Stimulated activated CD8-positive, alpha-beta memory T cell treated with anti-CD3 and anti-CD28 coated beads, Interleukin-12 subunit alpha, Interleukin-12 subunit beta, amount 100 ng/mL, for 24 hours (primary cell): ENCODE results near the gene NINJ2.

Experiments used
- DNase-seq: peaks from one replicate; pipeline ENCODE4 v3.0.0-alpha.2; 2020; ENCODE audit errors: extremely low read depth

The NINJ2 gene

DNA sequence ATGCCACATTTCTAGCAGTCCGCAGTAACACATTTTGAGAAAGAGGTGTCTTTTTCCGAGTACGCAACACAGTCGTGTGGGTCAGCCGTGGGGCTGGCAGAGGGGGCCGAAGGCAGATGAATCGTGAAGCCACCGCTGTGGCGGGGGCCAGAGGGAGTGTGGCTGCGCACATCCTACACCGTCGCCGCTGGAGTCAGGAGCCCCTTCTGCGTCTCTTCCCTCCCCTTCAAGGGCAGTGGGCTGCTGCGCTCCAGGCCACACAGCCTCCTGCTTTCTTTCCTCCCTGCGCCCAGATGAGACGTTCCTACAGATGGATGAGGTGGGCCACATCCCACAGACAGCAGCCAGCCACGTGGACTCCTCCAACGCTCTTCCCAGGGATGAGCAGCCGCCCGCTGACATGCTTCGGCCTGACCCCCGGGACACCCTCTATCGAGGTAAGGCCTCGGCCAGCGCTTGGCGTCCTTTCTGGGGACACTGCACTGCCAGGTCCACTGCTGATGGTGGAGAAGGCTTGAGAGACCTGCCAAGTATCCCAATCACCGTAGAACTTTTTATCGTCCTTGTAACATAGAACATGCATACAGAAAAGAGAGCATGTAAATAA, 113.7 kb downstream of the NINJ2 start:
- DNase-seq = no peak

DNA sequence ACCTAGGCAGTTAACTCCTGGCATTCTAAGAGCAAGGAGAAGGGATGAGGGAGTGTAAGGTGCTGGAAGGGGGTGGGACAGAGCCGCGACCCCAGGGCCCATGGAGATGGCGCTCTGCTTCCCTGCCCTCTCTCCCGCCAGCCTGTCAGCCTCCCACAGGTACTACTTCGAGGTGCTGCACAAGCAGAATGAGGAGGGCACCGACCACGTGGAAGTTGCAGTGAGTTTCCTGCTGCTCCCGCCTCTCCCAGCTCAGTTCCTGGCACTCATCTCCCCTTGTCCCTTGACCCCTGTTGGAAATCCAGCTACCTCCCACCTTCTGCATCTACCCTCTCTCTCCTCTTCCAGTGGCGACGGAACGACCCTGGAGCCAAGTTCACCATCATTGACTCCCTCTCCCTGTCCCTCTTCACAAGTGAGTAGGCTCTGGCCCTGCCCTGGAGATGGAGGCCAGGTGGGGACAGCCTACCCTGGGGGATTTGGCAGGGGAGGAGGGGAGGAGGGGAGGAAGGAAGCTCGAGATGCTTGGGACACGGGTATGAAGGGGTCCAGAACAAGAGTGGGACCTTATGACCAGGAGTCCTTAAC, 115.3 kb downstream of the NINJ2 start:
- DNase-seq = no peak

DNA sequence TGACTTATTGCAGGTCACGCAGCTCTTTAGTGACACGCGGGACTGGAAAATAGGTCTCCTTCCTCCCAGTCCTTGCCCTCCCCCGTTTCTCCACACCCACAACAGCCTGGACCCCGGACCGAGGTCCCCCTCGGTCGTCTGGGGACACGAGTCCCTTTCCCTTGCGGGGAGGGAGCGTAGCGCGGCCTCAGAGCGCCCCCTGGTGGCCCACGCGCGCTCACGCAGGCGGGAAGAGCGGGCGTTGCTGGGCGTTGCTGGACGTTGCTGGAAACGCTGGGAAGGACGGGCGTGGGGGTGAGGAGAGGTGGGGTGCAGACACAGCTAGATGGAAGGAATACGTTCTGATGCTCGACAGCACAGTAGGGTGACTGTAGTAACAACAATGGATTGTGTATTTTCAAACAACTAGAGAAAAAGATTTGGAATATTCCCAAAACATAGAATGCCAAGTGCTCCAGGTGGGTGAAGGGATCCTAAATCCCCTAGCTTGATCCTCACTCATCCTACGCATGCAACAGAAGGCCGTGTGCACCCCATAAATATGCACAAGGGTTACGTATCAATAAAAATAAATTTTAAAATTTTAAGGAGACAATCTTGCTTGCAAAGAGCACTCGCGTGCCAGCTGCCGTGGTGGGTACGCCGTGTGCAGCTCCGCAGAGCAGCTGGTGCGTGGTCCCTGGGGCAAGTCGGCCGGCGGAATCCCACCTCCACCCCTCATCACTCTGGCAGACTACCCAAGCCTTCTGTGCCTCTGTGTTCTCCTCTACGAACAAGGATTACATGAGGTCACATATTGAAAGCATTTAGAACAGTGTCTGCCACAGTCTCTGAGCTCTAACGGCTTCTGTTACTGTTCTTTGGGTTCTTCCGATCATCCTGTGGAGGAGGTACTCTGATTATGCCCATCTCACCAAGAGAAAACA, 116.1 kb downstream of the NINJ2 start:
- DNase-seq = peak; percentile 25

DNA sequence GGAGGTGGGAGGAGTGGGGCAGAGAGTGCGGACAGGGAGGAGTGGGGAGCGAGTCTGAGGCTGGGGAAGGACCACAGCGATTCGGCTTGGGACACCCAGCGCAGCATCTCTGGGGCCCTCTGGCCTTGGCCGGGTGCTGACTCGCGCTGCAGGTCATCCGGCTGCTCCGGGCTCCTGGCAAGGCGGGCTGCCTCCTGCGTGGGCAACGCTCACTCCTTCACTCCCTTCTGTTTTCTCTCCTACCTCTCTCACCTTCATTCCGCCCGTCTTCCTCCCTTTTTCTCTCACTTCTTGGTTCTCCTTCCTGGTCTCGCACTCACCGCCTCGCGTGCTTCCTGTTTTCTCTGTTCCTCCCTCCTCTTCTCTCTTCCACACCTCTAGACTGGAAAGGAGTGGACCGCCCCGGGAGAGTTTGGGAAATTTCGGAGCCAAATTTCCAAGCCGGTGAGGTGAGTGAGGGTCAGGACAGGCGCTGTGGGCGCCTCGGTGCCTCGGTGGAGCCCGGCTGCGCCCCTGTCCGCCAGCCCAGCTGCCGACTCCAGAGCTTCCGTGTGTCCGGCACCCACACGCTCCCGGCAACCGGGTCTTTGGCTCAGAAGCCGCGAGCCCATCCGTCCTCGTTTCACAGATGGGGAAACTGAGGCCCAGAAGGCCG, 116.9 kb downstream of the NINJ2 start:
- no peak for DNase-seq

DNA sequence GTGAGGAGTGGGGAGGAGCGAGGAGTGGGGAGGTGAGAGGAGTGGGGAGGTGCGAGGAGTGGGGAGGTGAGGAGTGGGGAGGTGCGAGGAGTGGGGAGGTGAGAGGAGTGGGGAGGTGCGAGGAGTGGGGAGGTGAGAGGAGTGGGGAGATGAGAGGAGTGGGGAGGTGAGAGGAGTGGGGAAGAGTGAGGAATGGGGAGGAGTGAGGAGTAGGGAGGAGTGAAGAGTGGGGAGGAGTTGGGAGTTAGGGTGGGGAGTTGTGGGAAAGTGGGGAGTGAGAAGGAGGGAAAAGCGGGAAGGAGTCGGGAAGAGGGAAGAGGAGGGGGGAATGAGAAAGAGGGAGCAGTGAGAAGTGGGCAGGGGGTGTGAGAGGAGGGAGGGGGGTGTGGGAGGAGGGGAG, 117.4 kb downstream of the NINJ2 start:
- DNase-seq = no peak

DNA sequence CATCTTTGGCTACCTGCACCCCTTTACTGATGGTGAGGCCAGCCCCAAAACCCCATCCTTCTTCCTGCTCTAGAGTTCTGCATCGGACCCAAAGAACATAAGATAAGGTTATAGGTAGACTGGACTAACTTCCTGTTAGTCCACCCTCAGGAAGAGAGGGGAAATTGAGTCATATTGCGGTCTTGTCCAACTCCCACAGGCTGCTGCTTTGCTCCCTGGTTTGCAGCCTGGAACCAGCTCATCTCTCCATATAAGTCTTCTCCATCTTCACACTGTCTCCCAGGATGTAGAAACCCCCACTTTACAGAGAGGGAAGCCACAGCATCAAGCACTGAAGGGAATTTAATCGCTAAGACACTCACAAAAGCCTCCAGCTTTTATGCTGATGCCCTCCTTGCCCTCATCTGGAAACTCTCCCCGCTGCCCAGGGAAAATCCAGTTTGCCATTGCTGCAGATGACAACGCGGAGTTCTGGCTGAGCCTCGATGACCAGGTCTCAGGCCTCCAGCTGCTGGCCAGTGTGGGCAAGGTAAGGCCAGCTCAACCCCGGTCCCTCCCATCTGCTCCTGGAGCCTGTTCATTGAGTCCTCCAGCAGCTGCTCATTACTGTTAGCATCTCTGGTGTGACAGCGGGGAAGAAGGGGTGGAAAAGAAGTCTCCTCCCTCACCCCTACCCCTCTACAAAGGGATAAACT, 118.2 kb downstream of the NINJ2 start:
- no peak for DNase-seq

DNA sequence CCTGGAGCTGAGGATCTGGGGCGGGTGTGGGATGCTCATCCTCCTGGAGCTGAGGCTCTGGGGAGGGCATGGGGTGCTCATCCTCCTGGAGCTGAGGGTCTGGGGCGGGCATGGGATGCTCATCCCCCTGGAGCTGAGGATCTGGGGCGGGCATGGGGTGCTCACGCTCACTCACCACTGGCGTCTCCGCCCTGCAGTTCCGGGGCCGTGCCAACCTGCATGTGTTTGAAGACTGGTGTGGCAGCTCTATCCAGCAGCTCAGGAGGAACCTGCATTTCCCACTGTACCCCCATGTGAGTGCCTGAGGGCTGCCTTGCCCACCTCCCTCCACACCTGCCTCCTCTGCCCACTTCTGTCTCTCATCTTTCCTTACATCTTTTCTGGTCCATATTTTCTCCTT, 119.1 kb downstream of the NINJ2 start:
- no peak for DNase-seq

DNA sequence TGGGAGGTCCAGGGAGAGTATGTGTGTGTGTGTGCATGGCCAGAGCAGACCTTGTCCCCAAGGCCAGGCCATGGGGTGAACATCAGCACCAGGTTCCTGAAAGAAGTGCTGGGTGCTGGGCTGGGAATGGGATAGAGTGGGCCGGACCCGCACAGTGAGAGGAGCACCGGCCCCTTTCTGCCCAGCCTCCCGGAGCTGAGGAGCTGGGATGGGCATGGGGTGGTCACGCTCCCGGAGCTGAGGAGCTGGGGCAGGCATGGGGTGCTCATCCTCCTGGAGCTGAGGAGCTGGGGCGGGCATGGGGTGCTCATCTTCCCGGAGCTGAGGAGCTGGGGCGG, 120.2 kb downstream of the NINJ2 start:
- DNase-seq = no peak

DNA sequence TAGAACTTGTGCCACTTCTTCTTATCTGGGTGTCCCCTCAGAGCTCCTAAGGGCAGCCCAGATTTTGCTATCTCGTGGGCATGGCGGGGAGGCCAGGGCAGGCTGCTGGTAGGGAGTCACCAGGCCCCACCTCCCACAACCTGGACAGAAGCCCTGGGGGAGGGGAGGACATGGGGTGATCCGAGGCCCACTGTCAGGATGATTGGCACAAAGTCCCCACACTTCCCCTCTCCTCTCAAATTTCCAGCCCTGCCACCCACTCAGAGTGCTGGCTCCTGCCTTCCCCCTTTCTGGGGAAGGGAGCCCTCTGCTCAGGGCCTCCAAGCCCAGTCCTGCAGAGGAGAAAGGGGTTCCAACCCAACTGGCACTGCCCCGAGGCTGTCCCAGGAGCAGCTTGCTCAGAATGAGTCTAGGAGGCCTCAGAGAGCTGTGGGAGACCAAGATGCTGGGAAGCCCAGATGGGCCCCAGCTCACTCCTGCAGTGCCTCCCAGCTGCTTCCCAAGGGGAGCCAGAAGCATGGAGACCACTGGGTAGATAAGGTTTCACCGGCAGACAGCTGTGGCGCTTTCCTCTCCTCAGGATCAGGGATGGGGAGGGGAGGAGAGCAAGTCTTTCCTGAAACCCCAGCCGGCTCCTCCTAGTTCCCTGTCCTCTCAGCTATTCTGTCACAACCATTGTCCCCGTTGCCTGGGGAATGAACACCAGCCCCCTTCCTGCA, 120.7 kb downstream of the NINJ2 start:
- no peak for DNase-seq

DNA sequence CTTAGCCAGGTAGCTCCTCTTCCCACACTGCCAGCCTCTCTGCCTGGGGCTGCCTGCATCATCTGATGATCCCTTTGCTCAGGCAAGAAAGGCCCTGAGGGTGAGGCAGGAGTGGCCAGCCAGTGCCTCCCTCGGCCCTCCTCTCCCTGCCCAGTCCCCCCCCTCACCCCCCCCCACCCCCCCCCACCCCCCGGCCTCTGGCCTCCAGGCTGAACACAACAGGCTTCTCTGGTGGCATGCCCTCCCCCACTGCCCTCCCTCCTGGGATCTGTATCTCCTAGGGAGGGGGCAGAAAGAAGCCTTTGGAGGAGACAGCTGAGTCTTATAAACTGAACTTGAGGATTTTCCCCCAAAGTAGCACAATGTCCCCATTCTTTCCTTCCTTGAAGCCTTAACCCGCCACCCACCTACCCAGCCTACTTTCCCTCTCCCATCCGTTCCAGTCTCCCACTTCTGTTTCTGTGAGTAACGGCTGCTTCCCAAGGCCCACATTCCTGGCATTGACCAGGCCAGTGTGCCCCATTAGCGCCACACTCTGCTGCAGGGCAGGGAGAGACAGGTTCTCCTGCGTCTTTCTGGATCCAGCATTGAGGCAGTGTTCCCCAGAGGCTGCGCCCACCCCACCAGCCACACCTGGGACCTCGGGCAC, 121.4 kb downstream of the NINJ2 start:
- DNase-seq = no peak

DNA sequence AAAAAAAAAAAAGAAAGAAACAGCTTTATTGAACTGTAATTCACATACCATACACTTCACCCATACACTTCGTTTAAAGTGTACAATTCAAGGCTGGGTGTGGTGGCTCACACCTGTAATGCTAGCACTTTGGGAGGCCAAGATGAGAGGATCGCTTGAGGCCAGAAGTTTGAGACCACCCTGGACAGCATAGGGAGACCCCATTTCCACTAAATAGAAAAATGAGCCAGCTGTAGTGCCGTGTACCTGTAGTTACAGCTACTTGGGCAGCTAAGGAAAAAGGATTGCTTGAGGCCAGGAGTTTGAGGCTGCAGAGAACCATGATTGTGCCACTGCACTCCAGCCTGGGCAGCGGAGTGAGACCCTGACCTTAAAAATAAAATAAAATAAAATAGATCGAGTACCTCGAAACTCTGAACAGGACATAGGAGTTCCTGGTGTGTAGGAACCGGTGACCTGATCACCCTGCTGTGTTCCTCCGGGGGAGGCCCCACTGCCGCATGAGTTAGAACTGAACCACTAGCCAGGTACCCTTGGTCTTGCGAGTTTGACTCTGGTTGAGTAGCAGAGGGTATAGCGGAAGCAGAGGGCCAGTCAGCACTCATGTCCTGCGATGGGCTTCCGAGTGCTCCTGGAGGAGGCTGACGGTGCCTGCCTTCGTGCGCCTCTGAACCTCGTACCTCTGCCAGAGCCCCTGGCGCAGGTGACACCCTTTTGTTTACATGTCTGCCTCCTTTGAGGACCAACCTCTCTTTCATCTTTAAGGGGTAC, 123.5 kb downstream of the NINJ2 start:
- DNase-seq = no peak

DNA sequence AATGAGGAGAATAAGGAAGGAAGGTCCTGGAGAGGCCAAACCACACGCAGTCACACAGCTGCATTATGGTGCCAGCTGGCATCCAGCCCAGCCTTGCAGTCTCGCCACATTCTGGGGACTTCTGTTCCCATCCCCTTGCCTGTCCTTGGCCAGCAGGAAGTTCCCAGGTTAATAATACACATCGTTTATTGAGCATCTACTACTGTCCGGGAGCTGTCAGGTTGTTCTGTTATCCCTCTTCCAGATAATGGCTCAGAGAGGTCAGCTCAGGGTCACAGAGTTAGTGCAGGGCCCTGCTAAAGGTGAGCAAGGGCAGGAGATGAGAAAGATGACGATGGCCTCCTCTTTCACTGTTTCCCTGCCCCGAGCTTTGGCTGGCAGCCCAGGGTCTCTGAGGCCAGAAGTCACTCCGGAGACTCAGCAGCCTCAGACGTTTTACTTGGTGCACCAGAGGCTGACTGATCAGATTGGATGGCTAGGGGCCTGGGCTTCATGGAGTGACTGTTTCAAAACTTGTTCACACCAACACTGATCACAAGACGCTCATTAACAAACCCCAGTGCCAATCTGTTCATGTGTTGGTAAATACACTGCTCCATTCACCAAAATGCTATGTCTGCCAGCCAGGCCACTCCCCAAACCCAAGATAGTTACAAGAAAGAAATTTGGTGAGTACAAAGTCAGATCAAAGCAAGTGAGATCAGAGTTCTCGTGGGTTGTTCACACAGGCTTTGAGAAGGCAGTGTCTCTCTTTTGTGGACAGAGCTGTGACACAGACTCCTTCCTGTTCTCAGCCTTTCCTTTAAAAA, 124.3 kb downstream of the NINJ2 start:
- DNase-seq = no peak

DNA sequence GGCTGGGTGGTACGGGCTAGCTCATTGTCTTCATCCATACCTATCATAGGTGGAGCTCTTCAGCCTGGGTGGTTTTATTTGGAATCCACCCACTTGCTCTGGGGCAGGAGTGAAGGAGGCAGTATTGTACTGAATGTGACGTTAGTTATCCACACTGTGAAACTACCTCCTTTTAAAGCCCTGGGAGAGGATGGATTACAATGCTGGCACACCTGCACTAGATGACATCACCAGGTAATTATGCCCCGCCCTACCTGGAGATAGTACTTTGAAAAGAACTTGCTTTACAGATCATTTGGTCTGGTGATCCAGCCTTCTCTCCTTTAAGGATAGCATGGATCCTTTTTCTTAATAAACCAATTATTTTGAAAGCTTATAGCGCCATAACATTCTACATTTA, 125.5 kb downstream of the NINJ2 start:
- DNase-seq = no peak

DNA sequence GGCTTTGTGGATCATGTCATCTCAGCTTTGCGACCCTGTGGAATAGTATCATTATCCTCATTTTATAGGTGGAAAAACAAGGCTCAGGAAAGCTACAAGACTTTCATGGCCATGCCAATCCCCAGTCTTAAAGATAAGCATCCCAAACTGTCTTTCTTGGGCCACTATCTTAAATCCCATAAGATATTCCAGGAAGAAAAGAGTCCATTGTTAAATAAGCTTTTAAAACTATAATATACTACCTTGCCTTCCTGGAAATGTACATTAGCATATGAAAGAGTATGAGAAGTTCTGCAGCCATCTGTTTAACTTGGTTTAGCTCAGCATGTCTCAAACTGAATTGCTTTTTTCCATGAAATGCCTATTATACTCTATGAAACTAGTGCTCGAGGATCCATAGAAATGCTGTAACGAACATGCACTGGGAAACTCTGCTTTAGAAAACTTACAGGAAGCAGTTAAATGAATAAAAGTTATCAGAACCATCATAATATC, 126.4 kb downstream of the NINJ2 start:
- no peak for DNase-seq

DNA sequence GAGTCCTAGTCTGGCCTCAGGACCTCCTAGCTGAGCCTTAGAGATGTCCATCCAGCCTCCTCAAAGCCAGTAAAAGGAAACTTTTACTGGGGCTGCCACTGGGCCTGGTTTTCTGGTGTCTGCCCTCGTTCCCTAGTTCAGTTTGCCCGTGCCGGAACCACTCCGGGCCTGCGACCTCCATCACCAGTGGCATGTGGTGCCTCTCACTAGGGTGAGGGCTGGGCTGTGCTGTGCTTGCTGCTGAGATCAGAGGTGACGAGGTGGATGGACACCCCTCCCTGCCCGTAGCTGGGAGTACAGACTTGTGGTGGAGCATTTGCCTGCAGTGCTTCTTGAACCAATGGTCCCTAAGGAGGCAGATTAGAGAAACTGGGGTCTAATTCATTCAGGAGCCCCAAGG, 127.8 kb downstream of the NINJ2 start:
- no peak for DNase-seq

DNA sequence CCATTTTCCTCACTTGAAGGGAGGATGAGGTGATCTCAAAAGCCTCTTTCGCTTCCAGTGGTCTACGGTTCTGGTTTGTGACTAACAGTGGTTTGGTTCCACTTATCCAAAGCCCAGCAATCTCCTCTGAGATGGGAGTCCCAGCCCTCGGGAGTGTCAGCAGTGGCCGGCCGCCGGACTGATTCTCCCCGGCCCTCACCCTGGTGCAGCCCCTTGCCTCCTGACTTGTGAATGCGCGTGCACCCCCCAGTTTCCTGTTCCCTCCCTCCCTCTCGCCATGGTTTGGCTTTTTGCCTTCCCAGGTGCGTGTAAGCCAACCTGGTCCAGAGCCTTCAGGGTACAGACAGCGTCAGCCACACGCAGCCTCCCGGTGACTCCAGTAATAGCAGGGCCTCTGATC, 129.0 kb downstream of the NINJ2 start:
- no peak for DNase-seq

DNA sequence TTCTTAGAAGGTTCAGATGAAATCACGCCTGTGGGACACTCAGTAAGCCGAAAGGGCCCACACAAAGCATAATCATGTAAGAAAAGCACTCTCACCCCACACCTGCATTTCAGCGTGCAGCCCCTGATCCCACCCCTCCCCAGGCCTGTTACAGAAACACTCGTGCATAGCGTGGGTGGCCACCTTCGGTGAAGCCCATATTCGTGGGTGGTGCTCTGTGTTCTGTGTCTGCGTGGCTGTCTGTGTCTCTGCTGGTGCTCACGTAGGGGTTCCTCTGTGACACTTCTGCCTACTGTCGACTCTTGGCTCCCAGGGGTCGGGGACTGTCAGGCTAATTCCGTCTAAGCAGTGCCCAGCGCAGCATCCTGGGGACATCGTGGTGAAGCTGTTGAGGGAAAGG, 129.5 kb downstream of the NINJ2 start:
- no peak for DNase-seq

DNA sequence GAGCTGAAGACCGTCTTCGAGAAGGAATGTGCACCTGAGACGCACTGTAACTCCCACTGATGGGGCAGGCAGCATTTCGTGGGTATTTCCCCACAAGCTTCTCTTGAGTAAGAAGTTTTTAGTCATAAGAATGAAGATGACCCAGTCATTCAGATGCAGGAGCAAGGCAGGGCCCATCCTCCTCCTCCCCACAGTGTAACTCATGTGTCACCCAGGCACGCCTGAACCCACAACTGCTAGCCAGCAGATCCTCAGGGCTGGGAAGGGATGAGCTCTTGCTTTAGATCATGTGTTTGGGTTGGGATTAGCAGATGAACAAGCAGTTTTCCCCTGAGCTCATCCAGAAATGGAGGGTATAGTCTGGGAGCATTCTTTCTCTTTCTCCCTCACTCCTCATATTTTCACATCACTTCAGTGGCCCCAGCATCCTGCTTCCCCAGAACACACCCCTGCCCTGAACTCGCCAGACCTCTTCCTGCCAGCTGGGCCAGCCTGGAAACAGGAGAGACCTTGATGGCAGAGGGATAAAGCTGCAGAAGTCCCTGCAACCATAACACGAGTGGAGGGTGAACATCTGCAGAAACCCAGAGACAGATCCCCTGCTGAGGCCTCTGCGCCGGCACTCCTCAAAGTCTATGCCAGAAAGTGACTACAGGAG, 130.2 kb downstream of the NINJ2 start:
- DNase-seq = no peak
